Loucy (cell line): ENCODE data around the gene DDB1.

Experiments
- EZH2phosphoT487 ChIP-seq: fragments of 200-600 bp; IDR thresholded peaks from 2 replicates; pipeline ENCODE4 v1.6.1; 2018; ENCODE audit warnings: antibody characterized with exemption, mild to moderate bottlenecking, moderate library complexity, borderline replicate concordance
- TF ChIP-seq, protein P1 (sequence below): fragments of 200-600 bp; sonication (generic); conservative IDR thresholded peaks from 2 replicates; pipeline ENCODE4 v1.5.1; 2014; ENCODE audit warnings: mild to moderate bottlenecking, antibody characterized with exemption, low read length

DNA sequence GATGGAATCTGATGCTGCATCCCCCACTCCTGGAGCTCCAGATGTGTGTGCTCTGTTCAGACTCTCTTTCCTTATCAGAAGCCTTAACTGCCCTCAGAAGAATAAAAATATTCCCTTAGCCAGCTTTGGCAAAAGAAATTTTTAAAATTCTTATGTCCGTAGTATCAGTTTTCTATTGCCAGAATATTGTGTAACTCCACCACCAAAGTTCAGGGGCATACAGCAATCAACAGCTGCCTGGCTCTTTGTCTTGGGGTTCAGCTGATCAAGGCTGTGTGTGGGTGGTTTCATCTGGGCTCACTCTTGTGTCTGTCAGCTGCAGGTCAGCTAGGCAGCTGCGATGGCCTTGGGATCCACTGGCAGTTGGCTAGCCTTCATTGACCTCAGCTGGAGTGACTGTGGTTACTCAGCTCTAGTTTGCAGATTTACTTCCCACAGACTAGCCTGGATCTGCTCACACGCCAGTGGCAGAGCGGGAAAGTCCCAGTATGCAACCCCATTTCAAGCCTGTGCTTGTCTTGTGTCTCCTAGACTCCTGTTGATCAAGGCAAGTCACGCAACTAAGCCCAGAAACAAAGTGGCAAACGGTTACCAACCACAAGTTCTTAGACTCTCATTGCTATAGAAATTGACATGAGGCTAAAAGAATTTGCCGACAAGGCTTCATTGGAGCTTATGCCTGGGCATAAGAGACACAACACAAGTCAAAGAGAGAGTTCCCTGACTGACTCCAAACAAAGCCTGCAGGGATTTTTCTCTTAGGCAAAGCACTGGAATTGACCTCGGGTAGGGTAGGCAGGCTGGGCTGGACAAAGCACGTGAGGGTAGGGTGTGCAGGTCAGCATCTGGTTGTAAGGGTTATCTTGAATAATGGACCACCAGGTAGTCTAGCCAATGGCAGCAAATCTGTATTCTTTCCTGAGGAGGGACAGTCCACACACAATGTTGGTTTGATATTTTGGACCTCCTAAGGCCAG lies 36.8 kb upstream of the DDB1 start:
- TF ChIP-seq, protein P1, sequence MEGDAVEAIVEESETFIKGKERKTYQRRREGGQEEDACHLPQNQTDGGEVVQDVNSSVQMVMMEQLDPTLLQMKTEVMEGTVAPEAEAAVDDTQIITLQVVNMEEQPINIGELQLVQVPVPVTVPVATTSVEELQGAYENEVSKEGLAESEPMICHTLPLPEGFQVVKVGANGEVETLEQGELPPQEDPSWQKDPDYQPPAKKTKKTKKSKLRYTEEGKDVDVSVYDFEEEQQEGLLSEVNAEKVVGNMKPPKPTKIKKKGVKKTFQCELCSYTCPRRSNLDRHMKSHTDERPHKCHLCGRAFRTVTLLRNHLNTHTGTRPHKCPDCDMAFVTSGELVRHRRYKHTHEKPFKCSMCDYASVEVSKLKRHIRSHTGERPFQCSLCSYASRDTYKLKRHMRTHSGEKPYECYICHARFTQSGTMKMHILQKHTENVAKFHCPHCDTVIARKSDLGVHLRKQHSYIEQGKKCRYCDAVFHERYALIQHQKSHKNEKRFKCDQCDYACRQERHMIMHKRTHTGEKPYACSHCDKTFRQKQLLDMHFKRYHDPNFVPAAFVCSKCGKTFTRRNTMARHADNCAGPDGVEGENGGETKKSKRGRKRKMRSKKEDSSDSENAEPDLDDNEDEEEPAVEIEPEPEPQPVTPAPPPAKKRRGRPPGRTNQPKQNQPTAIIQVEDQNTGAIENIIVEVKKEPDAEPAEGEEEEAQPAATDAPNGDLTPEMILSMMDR: no peak
- no peak for TF ChIP-seq EZH2phosphoT487
